ENCODE data around the gene UXT. TPM values are rescaled to one million over a fixed set of nuclear protein-coding genes. Genes with fewer than 3 reads are reported as not detected.
"Not testable (repeated sequence)": the region's sequence is repeated elsewhere in the genome, so short reads cannot be mapped to it uniquely, and the experiment has no call there.

The UXT gene
- total and polyA plus RNA-seq, 2 donors (not counting 3 experiments of a cell fraction or from before 2014, with no cell fraction given): 91.2 to 153 TPM

GRCh38 chrX:47605024-47605423 lies 54.0 kb downstream of the UXT start:
- no peaks in the 10 kb centered on the region for H3K4me1 ChIP-seq (ENCODE audit: control insufficient read depth, extremely low read depth, insufficient read depth, low read length)
- no peak overlapping the region for H3K4me3 ChIP-seq (replicated peaks in 1 of 3; ENCODE audit: insufficient read depth in 1 of 3, low read depth in 1 of 3, low read length in 3 of 3)
- no peak overlapping the region for H3K27ac ChIP-seq (ENCODE audit: insufficient read depth, low read depth, low read length)
- ChIA-PET CTCF (no interaction called here), POLR2A (no interaction called here)
- BruUV-seq (replicated peaks): no TSS peak
- no peak for FAIRE-seq
- no peaks in the 10 kb centered on the region for H3K9me3 ChIP-seq (replicated peaks; ENCODE audit: control insufficient read depth, insufficient read depth, low read length)
- H3K9ac ChIP-seq (replicated peaks; ENCODE audit: extremely low read depth, insufficient read depth, low read length): no peak overlapping the region
- H3K9me1 ChIP-seq (replicated peaks; ENCODE audit: control insufficient read depth, extremely low read depth, insufficient read depth, low read length): no peaks in the 10 kb centered on the region
- no peak overlapping the region for H2AFZ ChIP-seq (ENCODE audit: low read depth, low read length)
- peaks cover 0 to 7% of the 10 kb centered on the region in 2 experiments for H3K27me3 ChIP-seq (ENCODE audit: control insufficient read depth in 2 of 2, insufficient read depth in 2 of 2, low read length in 2 of 2)
- no peak overlapping the region for H3K4me2 ChIP-seq (ENCODE audit: insufficient read depth, low read length)
- dilution Hi-C loops (cut with MboI; ENCODE audit: extremely low pct_ligation_motif_present, low sequenced_read_pairs) (no loop called here), intact Hi-C loops (cut with micrococcal nuclease) (no loop called here)
- H3K79me2 ChIP-seq (ENCODE audit: control insufficient read depth, insufficient read depth, low read length): no peaks in the 10 kb centered on the region
- no peak for DNase-seq (ENCODE audit: low read depth, low spot score)
- H3K36me3 ChIP-seq (ENCODE audit: control insufficient read depth in 2 of 2, extremely low read depth in 1 of 2, insufficient read depth in 2 of 2, low read length in 2 of 2): no peaks in the 10 kb centered on the region
- no peaks in the 10 kb centered on the region for H4K20me1 ChIP-seq (replicated peaks; ENCODE audit: control insufficient read depth, extremely low read depth, insufficient read depth, low read length)
- TF ChIP-seq POLR2AphosphoS5 (IDR thresholded peaks at IDR 0.05; ENCODE audit: insufficient read depth, low read depth, low read length) (no peak), GATA2 (IDR thresholded peaks at IDR 0.05; ENCODE audit: insufficient read depth, insufficient read length, low read depth, low read length) (no peak), FOS (IDR thresholded peaks at IDR 0.05; ENCODE audit: borderline replicate concordance, insufficient read depth, low read length) (no peak), EZH2 (IDR thresholded peaks at IDR 0.05; ENCODE audit: borderline replicate concordance, low read depth, low read length, severe bottlenecking) (no peak), POLR2A (IDR thresholded peaks at IDR 0.05; ENCODE audit: low read depth, low read length) (no peak), MYC (IDR thresholded peaks at IDR 0.05; ENCODE audit: low read depth, low read length) (no peak), JUN (IDR thresholded peaks at IDR 0.05; ENCODE audit: borderline replicate concordance, insufficient read depth, insufficient read length, low read depth) (no peak)
- TF ChIP-seq, protein P1, sequence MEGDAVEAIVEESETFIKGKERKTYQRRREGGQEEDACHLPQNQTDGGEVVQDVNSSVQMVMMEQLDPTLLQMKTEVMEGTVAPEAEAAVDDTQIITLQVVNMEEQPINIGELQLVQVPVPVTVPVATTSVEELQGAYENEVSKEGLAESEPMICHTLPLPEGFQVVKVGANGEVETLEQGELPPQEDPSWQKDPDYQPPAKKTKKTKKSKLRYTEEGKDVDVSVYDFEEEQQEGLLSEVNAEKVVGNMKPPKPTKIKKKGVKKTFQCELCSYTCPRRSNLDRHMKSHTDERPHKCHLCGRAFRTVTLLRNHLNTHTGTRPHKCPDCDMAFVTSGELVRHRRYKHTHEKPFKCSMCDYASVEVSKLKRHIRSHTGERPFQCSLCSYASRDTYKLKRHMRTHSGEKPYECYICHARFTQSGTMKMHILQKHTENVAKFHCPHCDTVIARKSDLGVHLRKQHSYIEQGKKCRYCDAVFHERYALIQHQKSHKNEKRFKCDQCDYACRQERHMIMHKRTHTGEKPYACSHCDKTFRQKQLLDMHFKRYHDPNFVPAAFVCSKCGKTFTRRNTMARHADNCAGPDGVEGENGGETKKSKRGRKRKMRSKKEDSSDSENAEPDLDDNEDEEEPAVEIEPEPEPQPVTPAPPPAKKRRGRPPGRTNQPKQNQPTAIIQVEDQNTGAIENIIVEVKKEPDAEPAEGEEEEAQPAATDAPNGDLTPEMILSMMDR (IDR thresholded peaks at IDR 0.05; ENCODE audit: extremely low read depth in 1 of 2, insufficient read depth in 1 of 2, low read depth in 1 of 2, low read length in 2 of 2): no peak
- TF ChIP-seq, protein P2, sequence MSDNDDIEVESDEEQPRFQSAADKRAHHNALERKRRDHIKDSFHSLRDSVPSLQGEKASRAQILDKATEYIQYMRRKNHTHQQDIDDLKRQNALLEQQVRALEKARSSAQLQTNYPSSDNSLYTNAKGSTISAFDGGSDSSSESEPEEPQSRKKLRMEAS (IDR thresholded peaks at IDR 0.05; ENCODE audit: insufficient read depth, insufficient read length): no peak

- H3K36me3 ChIP-seq (ENCODE audit: control insufficient read depth in 2 of 2, extremely low read depth in 1 of 2, insufficient read depth in 2 of 2, low read length in 2 of 2); dilution Hi-C loops (cut with MboI; ENCODE audit: extremely low pct_ligation_motif_present, low sequenced_read_pairs); intact Hi-C loops (cut with micrococcal nuclease); H4K20me1 ChIP-seq (replicated peaks; ENCODE audit: control insufficient read depth, extremely low read depth, insufficient read depth, low read length); H3K9ac ChIP-seq (replicated peaks; ENCODE audit: extremely low read depth, insufficient read depth, low read length); H3K79me2 ChIP-seq (ENCODE audit: control insufficient read depth, insufficient read depth, low read length); H3K9me3 ChIP-seq (replicated peaks; ENCODE audit: control insufficient read depth, insufficient read depth, low read length); H3K9me1 ChIP-seq (replicated peaks; ENCODE audit: control insufficient read depth, extremely low read depth, insufficient read depth, low read length); H3K4me2 ChIP-seq (ENCODE audit: insufficient read depth, low read length); POLR2A ChIA-PET; DNase-seq (ENCODE audit: low read depth, low spot score); H3K27me3 ChIP-seq (ENCODE audit: control insufficient read depth in 2 of 2, insufficient read depth in 2 of 2, low read length in 2 of 2); H3K4me1 ChIP-seq (ENCODE audit: control insufficient read depth, extremely low read depth, insufficient read depth, low read length); H3K4me3 ChIP-seq (replicated peaks in 1 of 3; ENCODE audit: insufficient read depth in 1 of 3, low read depth in 1 of 3, low read length in 3 of 3); CTCF ChIA-PET; FAIRE-seq; H3K27ac ChIP-seq (ENCODE audit: insufficient read depth, low read depth, low read length); H2AFZ ChIP-seq (ENCODE audit: low read depth, low read length); BruUV-seq (replicated peaks): not testable (repeated sequence)
Observed at GRCh38 chrX:47603125-47603524, 55.9 kb downstream of the UXT start.

Data from endothelial cell of umbilical vein (primary cell).